ENCODE measurements around the gene EIF4B.
A peak's percentile ranks its signal among the peaks of the same experiment; 100 is the strongest.
"Not testable (repeated sequence)": the region's sequence is repeated elsewhere in the genome, so short reads cannot be mapped to it uniquely, and the experiment has no call there.

The EIF4B gene, protein sequence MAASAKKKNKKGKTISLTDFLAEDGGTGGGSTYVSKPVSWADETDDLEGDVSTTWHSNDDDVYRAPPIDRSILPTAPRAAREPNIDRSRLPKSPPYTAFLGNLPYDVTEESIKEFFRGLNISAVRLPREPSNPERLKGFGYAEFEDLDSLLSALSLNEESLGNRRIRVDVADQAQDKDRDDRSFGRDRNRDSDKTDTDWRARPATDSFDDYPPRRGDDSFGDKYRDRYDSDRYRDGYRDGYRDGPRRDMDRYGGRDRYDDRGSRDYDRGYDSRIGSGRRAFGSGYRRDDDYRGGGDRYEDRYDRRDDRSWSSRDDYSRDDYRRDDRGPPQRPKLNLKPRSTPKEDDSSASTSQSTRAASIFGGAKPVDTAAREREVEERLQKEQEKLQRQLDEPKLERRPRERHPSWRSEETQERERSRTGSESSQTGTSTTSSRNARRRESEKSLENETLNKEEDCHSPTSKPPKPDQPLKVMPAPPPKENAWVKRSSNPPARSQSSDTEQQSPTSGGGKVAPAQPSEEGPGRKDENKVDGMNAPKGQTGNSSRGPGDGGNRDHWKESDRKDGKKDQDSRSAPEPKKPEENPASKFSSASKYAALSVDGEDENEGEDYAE

DNA sequence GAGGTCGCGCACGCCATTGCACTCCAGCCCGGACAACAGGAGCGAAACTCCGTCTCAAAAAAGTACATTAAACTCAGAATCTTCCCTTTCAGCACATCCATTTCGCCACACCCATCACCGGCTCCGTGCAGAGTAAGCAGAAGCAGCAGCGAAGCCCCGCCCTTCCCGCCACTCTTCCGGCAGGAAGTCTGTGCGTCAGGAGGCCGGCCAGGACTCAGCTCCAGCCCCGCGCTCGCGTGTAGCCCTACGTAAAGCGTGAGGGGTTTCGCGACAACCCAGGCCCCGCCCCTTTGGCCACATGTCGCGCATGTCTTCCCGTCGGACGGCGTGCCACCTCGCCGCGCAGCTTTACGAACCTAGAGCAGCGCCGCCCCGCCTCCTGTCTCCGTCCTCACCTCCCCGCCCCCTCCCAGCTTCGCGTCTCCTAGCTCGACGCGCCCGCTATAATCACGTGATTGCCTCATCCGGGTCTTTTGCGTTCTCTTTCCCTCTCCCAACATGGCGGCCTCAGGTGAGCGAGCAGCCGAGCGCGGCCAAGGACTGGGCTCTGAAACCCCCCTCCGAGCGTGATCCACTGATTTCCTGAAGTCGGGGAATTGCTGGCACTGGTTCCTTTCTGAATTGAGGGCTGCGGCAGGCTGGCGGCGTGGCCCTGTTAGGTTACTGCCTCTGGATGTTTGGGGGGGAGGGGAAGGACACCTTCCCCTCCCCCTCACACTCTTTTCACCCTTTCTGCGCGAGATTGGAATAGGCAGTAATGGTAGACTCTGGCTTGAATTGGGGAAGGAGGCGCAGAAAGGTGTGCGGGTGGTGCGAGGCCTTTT is at the start of gene EIF4B:
Gene EIF4B (plus strand): TSS at position 471 of the 824 bp plus-strand sequence. CDS start 28 bp downstream, at position 499.
- peak; percentile 99 to 100 for DNase-seq

DNA sequence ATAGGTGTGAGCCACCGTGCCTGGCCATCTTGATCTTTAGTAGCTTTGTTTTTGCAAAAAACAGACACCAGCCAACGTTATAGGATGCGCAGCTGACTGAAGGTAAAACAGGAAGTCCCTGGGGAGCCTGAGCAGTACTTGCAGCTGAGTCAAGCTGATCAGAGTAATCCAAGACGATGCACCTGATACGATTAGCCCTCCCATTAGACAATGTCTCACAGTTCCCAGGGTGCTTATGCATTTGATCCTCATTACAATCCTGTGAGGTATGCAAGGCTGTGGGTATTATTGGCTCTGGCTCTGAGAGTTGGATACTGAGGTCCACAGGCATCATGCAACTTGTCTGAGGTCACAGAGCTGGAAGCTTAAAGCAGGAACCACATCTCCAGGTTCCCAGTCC is 49.3 kb upstream of the EIF4B start:
- DNase-seq = no peak

DNA sequence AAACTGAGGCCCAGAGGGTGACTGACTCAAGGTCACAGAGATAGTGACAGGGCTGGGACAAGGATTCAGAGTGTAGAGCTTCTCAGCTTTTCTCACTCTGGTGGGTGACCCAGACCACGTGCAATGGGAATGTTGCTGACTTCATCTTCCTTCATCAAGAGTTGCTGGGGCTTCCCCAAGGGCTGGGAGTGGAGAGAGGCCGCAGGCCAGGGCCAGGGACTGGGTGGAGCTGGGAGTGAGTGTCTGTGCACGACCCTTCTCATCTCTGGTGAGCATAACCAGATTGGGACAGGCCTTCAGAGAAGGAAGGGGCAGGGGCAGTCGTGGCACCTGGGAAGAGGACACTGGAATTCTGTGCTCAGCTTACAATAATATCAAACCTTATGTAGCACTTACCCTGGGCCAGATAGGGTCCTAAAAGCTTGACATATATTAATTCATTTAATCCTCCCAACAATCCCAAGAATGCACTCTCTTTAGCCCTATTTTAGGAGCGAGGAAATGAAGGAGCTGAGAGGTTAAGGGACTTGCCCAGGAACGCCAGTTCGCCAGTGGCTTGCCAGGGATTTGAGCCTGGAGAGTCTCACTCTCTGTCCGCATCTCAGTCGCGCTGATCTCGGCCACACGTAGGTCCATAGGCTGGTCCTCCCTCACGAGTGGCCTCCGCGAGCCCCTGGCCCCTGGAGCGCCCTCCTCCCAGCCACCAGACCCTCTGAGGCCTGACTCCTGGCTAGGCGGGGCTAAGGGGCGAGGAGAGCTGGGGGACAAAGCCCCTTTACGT is 41.5 kb upstream of the EIF4B start:
- no peak for DNase-seq

DNA sequence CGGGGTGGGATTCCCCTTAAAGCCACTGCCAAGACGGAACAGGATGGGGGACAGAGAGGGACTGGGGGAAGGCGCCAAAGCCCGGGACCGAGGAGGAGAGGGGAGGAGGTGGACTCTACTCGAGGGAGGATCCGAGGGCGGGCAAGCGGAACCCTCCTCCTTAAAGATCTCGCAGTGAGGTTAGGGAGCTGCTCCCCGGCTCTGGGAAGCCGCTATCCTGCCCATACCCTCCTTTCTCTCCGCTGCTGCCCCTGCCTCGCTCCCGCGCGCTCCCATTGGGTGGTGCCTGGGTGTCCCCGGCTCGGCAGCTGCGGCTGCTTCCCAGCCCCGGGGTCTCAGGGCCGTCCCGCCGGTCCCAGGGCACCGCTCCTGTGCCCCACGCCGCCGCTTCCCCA is 40.9 kb upstream of the EIF4B start:
- no peak for DNase-seq

DNA sequence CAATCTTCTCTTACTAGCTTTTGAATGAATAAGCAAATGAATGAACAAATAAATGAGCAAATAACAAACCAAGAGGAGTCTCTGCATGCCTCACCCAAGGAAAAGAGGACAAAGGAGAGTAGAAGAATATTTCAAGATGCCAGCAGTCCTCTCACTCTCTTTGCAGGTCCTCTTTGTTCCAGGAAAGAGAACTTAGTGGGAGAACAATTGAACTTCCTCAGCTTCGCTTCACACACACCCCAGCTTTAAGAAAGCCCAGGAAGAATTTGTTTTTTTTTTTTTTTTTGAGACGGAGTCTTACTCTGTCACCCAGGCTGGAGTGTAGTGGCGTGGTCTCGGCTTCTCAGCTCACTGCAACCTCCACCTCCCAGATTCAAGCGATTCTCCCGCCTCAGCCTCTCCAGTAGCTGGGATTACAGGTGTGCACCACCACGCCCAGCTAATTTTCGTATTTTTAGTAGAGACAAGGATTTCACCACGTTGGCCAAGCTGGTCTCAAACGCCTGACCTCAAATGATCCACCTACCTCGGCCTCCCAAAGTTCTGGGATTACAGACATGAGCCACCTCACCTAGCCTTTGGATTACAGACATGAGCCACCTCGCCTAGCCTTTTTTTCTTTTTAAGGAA is 37.0 kb upstream of the EIF4B start:
- DNase-seq = no peak

DNA sequence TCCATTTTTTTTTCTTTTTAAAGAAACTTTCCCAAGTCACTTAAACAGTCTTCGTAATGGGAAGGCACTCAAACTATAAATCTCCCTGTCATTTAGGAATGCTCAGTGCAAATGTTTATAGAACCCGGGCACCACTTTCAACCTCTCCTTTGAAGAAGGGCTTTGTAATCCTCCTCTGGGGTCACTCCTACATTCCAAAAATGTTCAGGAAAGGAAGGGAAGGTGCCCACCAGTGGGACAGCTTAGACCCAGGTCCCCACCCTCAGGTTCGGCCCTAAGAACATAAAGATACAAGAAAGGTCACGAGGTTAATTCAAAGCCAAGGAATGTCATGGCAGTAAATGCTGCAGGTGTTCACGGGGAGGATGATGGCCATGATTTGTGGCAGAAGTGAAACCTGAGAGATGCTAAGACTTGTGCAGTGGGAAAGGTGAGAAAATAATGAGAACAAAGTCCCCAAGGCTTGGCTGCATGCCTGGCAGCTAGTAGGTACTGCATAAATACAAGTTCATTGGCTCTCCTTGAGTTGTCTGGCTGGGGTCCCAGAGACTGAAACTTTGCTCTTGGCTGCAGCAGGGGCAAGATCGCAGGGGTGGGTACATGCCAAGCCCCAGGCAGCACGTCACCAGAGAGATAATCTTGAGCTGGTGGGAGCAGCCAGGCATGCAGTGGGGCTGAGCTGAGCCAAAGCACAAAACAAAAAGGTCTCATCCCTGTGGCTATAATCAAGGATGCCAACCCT is 36.3 kb upstream of the EIF4B start:
- DNase-seq = no peak

DNA sequence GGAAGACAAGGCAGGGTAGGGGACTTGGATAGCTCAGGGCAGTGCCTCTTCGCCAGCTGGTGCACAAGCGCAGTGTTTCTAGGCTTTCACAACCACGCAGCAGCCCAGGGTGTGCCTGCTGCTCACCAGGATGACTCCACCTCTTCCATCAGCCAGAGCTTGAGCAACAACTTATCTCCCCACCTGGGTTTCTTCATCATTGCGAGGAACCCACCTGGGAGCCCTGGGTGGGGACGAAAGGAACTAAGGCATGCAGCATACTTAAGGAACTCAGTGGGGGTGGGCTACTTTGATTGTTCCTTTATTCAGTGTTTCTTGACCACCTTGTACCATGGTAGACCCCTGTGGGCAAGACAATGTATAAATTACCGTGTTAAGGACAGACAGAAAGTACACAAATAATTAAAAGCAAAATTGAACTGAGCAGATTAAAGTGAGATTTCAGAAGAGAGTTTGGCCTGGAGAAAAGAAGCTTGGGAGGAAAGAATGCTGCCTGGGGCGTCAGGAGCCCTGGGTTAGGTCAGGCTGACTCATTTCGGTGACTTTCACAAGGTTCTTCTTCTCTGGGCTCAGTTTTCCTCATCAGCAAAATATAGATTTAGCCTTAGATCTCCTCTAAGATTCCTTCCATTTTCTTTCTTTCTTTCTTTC is 34.5 kb upstream of the EIF4B start:
- DNase-seq = no peak

DNA sequence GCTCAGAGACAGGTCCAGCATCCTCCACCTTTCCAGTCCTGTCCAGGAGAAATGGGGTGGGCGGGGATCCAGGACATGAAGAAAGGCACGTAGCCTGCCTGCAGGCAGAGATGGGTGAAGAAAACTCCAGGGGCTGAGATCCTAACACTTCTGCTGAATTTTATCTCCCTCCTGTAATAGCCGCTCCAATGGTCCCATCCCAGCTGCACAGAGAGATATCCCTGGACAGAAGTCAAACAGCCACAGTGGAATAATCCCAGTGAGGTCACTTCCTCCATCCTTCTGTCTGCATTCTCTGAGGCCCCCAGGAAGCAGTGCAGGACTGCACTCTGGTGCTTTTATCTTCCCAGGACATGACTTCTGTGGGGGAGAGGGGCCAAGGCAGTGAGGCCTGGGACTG is 31.1 kb upstream of the EIF4B start:
- no peak for DNase-seq

DNA sequence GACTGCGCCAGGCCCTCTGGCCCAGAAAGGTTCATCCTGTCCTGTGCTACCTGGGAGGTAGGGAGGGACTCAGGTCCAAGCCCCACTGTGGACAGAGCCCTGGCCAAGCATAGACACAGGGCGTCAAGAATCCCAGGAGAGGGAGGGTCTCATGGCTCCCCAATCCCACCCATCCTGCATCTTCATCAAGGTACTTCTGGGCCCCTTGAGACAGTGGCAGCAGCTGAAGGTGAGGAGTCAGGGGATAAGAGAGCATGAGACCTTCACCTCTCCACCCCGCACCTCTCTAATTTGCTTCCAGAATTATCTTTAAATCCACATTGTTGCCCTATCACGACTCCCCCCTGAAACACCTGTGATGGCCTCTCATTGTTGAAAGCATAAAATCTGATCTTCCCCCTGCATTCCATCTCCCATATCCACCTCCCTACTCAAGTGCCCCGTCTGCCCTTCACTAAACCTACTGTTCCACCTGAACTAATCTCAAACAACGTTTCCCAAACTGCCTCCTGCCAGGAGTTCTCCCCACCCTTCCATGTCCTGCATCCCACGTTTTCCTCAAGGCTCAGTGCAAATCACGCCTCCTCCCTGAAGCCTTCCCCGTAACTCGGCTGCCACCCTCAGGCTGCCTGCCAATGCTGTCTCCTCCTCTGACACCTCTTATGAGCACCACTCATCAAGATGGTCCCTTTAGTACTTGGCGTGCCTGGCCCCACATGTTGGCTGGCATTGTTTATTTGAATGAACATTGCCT is 30.3 kb upstream of the EIF4B start:
- no peak for DNase-seq

DNA sequence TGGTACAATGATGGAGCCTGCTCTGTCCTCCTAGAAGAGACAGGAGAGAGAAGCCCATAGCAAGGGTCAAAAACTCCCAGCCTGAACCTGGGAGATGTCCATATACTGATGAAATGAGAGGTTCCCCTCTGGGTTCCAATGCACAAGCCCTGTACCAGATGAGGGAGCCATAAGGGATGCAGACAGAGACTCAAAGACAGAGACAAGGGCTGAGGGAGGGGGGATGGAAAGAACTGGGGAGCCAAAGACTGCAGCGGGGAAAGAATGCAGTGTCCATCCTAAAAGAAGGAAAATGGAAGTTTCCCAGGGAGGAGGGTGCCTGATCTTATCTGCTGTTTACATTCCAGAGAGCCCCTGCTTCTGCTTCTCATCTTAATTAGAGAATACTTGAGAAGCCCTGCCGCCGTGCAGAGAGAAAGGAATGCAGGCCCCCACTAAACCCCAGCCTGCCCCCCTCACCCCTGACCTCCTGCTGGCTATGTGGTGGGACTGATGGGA is 29.6 kb upstream of the EIF4B start:
- DNase-seq = no peak

DNA sequence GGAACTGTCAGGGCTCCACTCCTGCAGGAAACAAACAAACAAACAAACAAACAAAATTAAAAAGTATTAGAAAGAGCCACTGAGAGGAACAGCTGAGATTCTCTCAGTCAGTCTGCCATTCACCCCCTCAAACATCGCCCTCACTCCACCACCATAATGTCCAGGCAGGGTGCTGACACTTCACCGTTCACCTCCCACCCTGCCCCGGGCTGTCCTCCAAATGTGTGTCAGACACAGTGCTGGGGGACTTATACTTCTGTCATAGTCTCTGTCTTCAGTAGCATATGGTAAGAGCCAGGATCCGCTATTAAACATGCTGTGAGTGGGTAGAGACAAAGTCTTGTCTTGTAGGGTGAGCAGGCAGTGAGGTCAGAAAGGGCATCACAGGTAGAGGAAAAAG is 29.1 kb upstream of the EIF4B start:
- no peak for DNase-seq

DNA sequence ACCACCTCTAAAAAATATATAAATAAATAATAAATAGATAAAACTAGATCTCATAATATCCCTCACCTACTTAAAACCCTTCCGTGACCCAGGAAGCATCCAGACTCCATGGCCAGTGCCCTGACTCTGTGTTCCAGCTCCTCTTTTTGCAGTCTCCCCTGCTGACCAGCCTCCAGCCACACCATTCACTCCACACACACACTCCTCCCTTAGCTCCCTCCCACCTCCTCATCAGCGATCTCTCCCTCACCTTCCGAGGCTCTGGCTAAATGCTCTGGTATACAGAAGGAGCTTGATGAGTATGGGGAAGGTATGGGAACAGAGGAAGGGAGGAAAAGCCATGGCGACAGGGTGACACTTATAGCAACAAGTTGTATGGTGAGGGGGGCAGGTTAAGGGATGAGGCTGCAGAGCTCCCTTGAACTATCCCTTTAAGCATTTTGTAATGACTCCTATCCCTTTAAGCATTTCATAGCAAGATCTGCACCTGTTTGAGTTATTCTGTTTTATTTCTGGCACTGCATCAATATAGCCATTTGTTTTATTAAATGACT is 26.1 kb upstream of the EIF4B start:
- no peak for DNase-seq

DNA sequence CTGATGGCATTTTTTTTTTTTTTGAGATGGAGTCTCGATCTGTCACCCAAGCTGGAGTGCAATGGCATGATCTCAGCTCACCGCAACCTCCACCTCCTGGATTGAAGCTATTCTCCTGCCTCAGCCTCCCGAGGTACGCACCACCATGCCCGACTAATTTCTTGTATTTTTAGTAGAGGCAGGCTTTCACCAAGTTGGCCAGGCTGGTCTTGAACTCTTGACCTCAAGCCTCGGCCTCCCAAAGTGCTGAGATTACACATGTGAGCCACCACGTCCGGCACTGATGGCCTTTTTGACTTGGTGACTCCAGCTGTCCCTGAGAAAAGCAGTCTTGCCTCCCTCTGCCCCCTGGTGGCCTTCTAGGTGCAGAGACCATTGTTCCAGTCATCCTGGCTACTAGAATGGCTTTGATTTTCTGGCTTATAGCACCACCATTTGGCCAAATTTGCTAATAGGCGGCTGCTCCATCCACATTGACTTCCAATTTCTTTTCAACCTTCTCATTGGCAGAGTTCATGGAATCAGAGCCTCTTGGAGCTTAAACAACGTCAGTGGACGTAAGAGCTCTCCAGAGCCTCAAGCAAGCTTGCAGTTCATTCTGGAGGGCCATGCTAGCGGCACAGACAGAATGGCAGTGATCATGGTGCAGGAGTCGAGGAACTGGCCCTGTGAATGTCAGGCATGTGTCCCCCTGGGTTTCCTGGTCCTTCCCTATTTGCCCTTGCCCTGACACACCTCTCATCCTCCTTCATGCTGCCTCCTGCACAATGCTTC is 25.4 kb upstream of the EIF4B start:
- DNase-seq = peak; percentile 82 to 87

DNA sequence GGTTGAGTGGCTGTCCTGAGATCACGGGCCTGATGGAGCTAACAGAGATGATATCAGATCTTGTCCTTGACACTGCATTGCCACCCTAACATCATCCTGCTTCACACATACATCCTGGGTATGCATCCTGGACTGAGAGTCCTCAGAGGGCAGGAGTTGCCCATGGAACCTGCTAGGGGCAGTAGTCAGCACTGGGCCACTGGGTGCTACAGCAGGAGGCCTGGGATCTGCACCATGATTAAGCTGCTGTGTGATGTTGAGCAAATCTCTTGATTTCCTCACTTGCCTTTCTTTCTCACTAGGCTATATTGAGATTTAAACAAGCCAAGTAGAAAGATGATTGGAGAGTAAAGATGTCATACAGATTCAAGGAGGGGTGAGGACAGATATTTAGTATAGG is 22.1 kb upstream of the EIF4B start:
- no peak for DNase-seq

DNA sequence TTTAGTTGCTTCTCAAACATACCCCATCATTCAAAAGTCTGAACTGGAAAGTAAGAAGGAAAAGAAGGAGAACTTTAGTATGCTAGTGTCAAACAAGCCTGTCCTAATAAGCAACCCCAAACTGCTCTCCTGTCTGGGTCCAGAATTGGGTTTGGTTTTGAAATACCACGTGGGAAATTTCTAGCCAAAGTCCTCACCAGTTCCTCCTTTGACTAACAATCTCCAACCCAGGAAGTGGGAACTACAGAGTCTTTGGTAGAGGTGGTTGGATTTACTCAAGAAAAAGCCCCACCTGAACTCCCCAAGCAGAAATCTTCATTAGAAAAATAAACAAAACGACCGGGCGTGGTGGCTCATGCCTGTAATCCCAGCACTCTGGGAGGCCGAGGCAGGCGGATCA is 17.4 kb upstream of the EIF4B start:
- DNase-seq = no peak

DNA sequence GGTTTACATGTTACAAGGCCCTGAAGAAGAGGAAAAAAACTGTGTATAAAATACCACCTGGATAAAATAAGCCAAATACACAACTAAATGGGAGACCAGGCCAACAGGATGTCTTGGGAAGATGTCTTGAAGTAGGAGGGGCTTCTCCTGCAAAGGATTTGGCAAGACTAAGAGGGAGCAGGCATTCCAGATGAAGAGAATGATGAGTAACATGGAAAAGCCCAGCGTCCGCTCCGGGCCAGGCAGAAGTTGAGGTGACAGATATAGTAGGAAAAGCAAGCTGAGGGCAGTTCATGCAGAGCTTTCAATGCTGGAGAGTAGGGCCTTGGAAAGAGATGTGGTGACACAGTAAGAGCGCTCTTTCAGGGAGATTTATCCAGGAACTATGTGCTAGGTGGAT is 16.1 kb upstream of the EIF4B start:
- no peak for DNase-seq

DNA sequence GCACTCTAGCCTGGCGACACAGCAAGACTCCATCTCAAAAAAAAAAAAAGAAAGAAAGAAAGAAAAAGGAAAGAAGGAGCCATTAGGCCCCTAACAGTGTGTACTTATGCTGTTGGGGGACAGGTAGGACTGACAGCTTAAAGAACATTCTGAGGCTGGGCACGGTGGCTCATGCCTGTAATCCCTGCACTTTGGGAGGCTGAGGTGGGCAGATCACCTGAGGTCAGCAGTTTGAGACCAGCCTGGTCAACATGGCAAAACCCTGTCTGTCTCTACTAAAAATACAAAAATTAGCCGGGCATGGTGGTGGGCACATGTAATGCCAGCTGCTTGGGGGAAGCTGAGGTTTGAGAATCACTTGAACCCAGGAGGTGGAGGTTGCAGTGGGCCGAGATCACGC is 14.0 kb upstream of the EIF4B start:
- DNase-seq = not testable (repeated sequence)

DNA sequence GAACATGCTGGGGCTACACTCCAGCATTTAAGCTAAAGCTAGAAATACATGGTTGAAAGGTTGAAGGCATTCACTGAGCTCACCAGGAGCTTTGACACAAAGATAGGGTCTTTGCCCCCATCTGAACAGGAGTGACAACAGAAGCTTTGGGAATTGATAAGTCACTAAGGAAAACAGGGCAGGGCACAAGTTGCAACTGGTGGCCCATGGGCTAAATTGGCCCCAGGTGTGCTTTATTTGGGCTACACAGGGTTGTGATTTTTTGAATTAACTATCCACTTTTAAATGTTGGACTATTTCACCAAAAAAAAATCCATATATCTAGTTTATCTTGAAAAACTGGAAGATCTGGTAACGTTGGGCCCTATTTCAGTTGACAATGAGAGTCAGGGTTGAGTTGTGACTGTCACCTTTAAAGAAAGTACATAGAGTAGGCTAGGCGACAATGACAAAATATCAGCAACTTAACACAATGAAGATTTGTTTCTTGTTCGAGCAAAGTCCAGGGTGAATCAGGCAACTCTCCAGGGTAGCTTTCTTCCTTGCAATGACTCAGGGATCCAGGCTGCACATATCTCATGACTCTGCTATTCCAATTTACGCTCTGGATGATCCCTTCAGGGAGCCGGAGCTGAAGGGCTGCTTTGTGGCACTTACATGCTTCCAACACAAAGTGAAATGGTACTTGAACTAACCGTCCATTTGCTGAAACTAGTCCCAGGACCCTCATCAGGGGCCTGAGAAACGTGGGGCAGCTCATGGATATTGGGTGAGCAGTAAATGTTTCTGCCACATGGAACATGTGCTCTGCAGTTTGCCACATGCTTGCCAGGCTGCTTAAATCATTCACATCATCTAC is 13.3 kb upstream of the EIF4B start:
- DNase-seq = no peak
